HEK293T (cell line): ENCODE data around the gene HDAC3.

ENCODE experiments used
- BHLHE40 ChIP-seq: fragments of 450-650 bp; IDR thresholded peaks from 2 replicates; pipeline ENCODE4 v1.6.1; 2016; ENCODE audit warnings: mild to moderate bottlenecking, moderate library complexity, borderline replicate concordance
- CTBP1 ChIP-seq: fragments of 450-650 bp; IDR thresholded peaks from 2 replicates; pipeline ENCODE4 v1.6.1; 2016; ENCODE audit warnings: borderline replicate concordance
- FOXA1 ChIP-seq: fragments of 450-650 bp; IDR thresholded peaks from 2 replicates; pipeline ENCODE4 v1.6.1; 2016; ENCODE audit warnings: mild to moderate bottlenecking
- NFRKB ChIP-seq: fragments of 450-650 bp; IDR thresholded peaks from 2 replicates; pipeline ENCODE4 v1.6.1; 2016; ENCODE audit warnings: mild to moderate bottlenecking, moderate library complexity
- SP1 ChIP-seq: fragments of 450-650 bp; IDR thresholded peaks from 2 replicates; pipeline ENCODE4 v1.6.1; 2017
- TARDBP ChIP-seq: fragments of 450-650 bp; IDR thresholded peaks from 2 replicates; pipeline ENCODE4 v1.6.1; 2016

GRCh38 chr5:141649056-141649688, 12.5 kb upstream of the HDAC3 start:
- no peak for TF ChIP-seq TARDBP
- TF ChIP-seq CTBP1 = no peak
- no peak for TF ChIP-seq BHLHE40
- no peak for TF ChIP-seq SP1
- TF ChIP-seq FOXA1 = no peak
- TF ChIP-seq NFRKB = no peak
